Measurements from ENCODE around the gene USP46. TPM values are rescaled to one million over a fixed set of nuclear protein-coding genes. Genes with fewer than 3 reads are reported as not detected.

USP46 gene
- total RNA-seq = 10 to 100 TPM in 3 of 6 donors, 1 to 10 TPM in 3; 4.2 to 14.0 (median 8.2) TPM

DNA sequence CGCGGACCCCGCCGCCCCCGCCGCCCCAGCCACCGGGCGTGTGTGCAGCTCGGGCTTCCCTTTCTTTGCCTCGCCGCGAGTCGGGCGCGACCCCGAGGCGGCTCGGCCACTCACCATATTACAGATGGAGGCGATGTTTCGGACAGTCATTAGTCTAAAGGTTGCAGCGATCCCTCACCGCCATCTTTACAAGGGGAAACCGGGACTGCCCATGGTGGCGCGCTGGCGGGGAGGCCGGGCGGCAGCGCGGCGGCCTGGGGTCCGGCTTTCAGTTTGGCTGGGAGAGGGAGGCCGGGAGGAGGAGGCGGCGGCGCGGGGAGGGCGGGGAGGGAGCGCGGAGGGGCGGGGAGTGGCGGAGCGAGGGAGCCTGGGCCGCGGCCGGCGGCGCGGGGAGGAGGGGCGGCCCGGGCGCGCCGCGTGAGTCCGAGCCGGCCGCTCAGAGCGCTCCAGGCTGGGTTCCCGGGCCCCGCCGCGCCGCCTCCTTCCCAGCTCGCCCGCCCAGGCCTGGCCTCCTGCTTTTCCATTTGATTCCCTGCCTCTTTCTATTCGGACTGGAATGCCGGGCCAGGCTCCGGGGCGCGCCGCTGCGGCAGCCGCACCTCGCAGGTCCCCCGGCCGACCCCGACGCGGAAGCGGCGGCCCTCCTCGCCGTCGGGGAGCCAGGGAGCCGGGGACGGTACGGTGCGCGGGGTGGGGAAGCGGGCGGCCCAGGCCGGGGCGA, at the start of gene USP46:
Gene USP46, minus strand, starts transcription at position 301 of the 721 bp plus-strand sequence. Its CDS starts 151 bp downstream, at position 150.
- peak; percentile 68 to 95 for DNase-seq
- Histone ChIP-seq H3K36me3 (no peaks in the 10 kb centered on the region), H3K27me3 (no peaks in the 10 kb centered on the region), H3K27ac (peak within 1 kb of the TSS; percentile 87 to 98 (median 94)), H3K4me3 (peak within 1 kb of the TSS; percentile 74 to 88 (median 76)), H3K9me3 (no peaks in the 10 kb centered on the region), H3K4me1 (peaks cover 14 to 31% (median 16%) of the 10 kb centered on the region in 4 donors)
- 0% methylated on average over 22 to 47 of the region's 94 CpGs for WGBS, 2 donors
- peak; percentile 92 to 97 for ATAC-seq (ENCODE audit: low FRiP score in 2 of 2)
- TF ChIP-seq POLR2A (IDR thresholded peaks at IDR 0.05) (peak in 3 of 4 donors; percentile 44 to 73 (median 67)), POLR2AphosphoS5 (IDR thresholded peaks at IDR 0.05) (no peak), EP300 (IDR thresholded peaks at IDR 0.05) (no peak)
- TF ChIP-seq, protein P1, sequence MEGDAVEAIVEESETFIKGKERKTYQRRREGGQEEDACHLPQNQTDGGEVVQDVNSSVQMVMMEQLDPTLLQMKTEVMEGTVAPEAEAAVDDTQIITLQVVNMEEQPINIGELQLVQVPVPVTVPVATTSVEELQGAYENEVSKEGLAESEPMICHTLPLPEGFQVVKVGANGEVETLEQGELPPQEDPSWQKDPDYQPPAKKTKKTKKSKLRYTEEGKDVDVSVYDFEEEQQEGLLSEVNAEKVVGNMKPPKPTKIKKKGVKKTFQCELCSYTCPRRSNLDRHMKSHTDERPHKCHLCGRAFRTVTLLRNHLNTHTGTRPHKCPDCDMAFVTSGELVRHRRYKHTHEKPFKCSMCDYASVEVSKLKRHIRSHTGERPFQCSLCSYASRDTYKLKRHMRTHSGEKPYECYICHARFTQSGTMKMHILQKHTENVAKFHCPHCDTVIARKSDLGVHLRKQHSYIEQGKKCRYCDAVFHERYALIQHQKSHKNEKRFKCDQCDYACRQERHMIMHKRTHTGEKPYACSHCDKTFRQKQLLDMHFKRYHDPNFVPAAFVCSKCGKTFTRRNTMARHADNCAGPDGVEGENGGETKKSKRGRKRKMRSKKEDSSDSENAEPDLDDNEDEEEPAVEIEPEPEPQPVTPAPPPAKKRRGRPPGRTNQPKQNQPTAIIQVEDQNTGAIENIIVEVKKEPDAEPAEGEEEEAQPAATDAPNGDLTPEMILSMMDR (IDR thresholded peaks at IDR 0.05) = peak in 1 of 6 experiments; percentile 4

GRCh38 chr4:52704661-52705060, 45.6 kb upstream of the USP46 start:
- WGBS, 2 donors = 62 to 84% methylated on average over 3 of the region's 3 CpGs
- no peak for TF ChIP-seq EP300 (IDR thresholded peaks at IDR 0.05)
- TF ChIP-seq, protein P1 (IDR thresholded peaks at IDR 0.05) = no peak
- TF ChIP-seq POLR2AphosphoS5 (IDR thresholded peaks at IDR 0.05) = no peak
- TF ChIP-seq POLR2A (IDR thresholded peaks at IDR 0.05) = no peak
- Histone ChIP-seq H3K4me3 (no peak overlapping the region), H3K4me1 (no peaks in the 10 kb centered on the region), H3K27ac (no peak overlapping the region), H3K36me3 (no peaks in the 10 kb centered on the region), H3K27me3 (no peaks in the 10 kb centered on the region), H3K9me3 (no peaks in the 10 kb centered on the region)
- ATAC-seq (ENCODE audit: low FRiP score in 2 of 2) (no peak), DNase-seq (no peak)

- ATAC-seq (ENCODE audit: low FRiP score in 2 of 2) (no peak), DNase-seq (no peak)
- Histone ChIP-seq H3K4me3 (no peak overlapping the region), H3K36me3 (no peaks in the 10 kb centered on the region), H3K9me3 (no peaks in the 10 kb centered on the region), H3K27me3 (no peaks in the 10 kb centered on the region), H3K4me1 (no peaks in the 10 kb centered on the region), H3K27ac (no peak overlapping the region)
- no peak for TF ChIP-seq POLR2AphosphoS5 (IDR thresholded peaks at IDR 0.05)
- TF ChIP-seq, protein P1 (IDR thresholded peaks at IDR 0.05) = no peak
- TF ChIP-seq EP300 (IDR thresholded peaks at IDR 0.05) = no peak
- no peak for TF ChIP-seq POLR2A (IDR thresholded peaks at IDR 0.05)
- WGBS, 2 donors = 56 to 69% methylated on average over 1 of the region's 1 CpG
Measured at GRCh38 chr4:52704133-52704532, 45.0 kb upstream of the USP46 start.

DNA sequence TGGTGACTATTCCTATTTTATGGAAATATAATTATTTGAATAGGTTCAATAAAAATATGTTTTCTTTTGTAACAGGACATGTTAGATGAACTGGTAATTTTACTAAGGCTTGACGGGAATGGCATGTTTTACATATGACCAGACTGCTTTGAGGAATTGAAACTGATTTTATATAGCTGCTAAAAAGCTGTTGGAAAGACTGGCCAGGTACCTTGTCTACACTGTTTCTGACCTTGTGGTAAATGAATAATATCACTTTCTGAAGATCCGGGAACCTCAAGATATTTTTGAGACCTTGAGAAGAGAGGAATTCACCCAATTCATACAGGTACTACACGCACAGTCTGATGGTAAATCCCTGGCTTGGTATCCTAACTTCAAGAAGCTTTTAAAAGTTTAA, 42.1 kb upstream of the USP46 start:
- Histone ChIP-seq H3K27ac (no peak overlapping the region), H3K9me3 (no peaks in the 10 kb centered on the region), H3K4me1 (no peaks in the 10 kb centered on the region), H3K36me3 (no peaks in the 10 kb centered on the region), H3K4me3 (no peak overlapping the region), H3K27me3 (no peaks in the 10 kb centered on the region)
- no peak for TF ChIP-seq EP300 (IDR thresholded peaks at IDR 0.05)
- no peak for TF ChIP-seq POLR2AphosphoS5 (IDR thresholded peaks at IDR 0.05)
- TF ChIP-seq POLR2A (IDR thresholded peaks at IDR 0.05) = no peak
- TF ChIP-seq, protein P1 (IDR thresholded peaks at IDR 0.05) = no peak
- 78 to 84% methylated on average over 3 of the region's 3 CpGs for WGBS, 2 donors
- ATAC-seq (ENCODE audit: low FRiP score in 2 of 2) (no peak), DNase-seq (no peak)
